Lower leg skin (tissue), 3 donors: ENCODE measurements around the gene EML6.

Source experiments
- POLR2A ChIP-seq, 2 donors: fragments of 450-650 bp; IDR thresholded peaks; one replicate each; pipeline ENCODE4 v1.6.1; 2016 to 2017; ENCODE audit warnings: antibody characterized with exemption in 2 of 2, mild to moderate bottlenecking in 1 of 2, moderate library complexity in 1 of 2
- TF ChIP-seq, protein P1 (sequence below), 3 donors: fragments of 450-650 bp; IDR thresholded peaks; one replicate each; pipeline ENCODE4 v1.5.1; 2016; ENCODE audit warnings: antibody characterized with exemption in 3 of 3, mild to moderate bottlenecking in 3 of 3, moderate library complexity in 2 of 3

DNA sequence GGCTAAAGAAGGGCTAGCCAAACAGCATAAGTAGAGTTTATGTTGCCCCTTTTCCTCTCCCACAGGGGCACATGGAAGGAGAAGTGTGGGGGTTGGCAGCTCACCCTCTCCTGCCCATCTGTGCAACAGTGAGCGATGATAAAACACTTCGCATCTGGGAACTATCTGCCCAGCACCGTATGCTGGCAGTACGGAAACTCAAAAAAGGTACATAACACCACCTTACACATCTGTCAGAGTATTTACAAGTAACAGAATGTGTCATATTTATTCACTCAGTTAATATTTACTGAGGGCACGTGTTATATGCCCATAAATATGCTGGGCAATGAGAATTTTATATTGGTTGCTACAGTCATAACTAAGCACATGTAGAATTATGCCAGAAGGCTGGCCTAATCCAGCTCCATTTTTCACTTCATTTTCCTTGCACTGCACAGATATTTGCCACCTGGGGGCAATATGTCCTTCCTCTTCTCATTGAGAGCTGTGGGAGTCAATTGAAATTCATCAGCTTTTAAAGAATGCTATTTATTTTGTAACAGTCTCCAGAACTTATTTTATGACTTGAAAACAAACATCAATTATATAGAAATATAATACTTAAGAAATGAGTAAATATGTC is 176.2 kb downstream of the EML6 start:
- TF ChIP-seq, protein P1, sequence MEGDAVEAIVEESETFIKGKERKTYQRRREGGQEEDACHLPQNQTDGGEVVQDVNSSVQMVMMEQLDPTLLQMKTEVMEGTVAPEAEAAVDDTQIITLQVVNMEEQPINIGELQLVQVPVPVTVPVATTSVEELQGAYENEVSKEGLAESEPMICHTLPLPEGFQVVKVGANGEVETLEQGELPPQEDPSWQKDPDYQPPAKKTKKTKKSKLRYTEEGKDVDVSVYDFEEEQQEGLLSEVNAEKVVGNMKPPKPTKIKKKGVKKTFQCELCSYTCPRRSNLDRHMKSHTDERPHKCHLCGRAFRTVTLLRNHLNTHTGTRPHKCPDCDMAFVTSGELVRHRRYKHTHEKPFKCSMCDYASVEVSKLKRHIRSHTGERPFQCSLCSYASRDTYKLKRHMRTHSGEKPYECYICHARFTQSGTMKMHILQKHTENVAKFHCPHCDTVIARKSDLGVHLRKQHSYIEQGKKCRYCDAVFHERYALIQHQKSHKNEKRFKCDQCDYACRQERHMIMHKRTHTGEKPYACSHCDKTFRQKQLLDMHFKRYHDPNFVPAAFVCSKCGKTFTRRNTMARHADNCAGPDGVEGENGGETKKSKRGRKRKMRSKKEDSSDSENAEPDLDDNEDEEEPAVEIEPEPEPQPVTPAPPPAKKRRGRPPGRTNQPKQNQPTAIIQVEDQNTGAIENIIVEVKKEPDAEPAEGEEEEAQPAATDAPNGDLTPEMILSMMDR (IDR thresholded peaks at IDR 0.05) = no peak
- TF ChIP-seq POLR2A (IDR thresholded peaks at IDR 0.05) = no peak
